CD8-positive, alpha-beta memory T cell (primary cell): Measurements from ENCODE around the gene HPS1. TPM values are rescaled to one million over a fixed set of nuclear protein-coding genes. Genes with fewer than 3 reads are reported as not detected.
A peak's percentile ranks its signal among the peaks of the same experiment; 100 is the strongest.
"Not testable (repeated sequence)": the region's sequence is repeated elsewhere in the genome, so short reads cannot be mapped to it uniquely, and the experiment has no call there.

Experiments
- CTCF ChIA-PET: fragments of 350-600 bp; sonication (Branson Sonifier 250); formaldehyde crosslinking; loops from one replicate; lab custom pipeline; 2021; ENCODE audit warnings: antibody characterized with exemption; lab: Charles Lee
- POLR2A ChIA-PET: fragments of 350-600 bp; sonication (Branson Sonifier 250); formaldehyde crosslinking; loops from one replicate; lab custom pipeline; 2021; ENCODE audit warnings: antibody characterized with exemption; lab: Charles Lee
- DNase-seq, 5 donors: peaks; one replicate each; pipeline versions ENCODE4 v3.0.0 to v3.0.0-alpha.2; 2020 to 2022; ENCODE audit warnings: mixed read lengths in 1 of 5
- H3K27ac ChIP-seq: one replicate; pipeline ENCODE4 v1.7.0; 2013; ENCODE audit warnings: low read depth, mild to moderate bottlenecking, low read length, moderate library complexity
- H3K27me3 ChIP-seq: 2 replicates; pipeline ENCODE4 v1.7.0; 2013; ENCODE audit warnings: low read length, mild to moderate bottlenecking; ENCODE audit not compliant: insufficient read depth, poor library complexity, severe bottlenecking
- H3K36me3 ChIP-seq: 2 replicates; pipeline ENCODE4 v1.7.0; 2013; ENCODE audit warnings: mild to moderate bottlenecking, low read length, moderate library complexity; ENCODE audit not compliant: insufficient read depth
- H3K4me1 ChIP-seq: 2 replicates; pipeline ENCODE4 v1.7.0; 2013; ENCODE audit warnings: mild to moderate bottlenecking, low read length, moderate library complexity; ENCODE audit not compliant: insufficient read depth
- H3K4me3 ChIP-seq: 2 replicates; pipeline ENCODE4 v1.7.0; 2013; ENCODE audit warnings: mild to moderate bottlenecking, low read length
- H3K9me3 ChIP-seq: 2 replicates; pipeline ENCODE4 v1.7.0; 2013; ENCODE audit warnings: mild to moderate bottlenecking, low read length
- H3K27ac Mint-ChIP-seq, 8 donors: one replicate each; pipeline ENCODE4 v1.8.0; 2020 to 2021; ENCODE audit warnings: mixed read lengths in 8 of 8, mild to moderate bottlenecking in 6 of 8, inconsistent platforms in 3 of 8, moderate library complexity in 3 of 8
- H3K27me3 Mint-ChIP-seq, 2 donors: one replicate each; pipeline ENCODE4 v1.8.0; 2020 to 2021; ENCODE audit warnings: mixed read lengths in 2 of 2, mild to moderate bottlenecking in 1 of 2, moderate library complexity in 1 of 2
- H3K36me3 Mint-ChIP-seq, 3 donors: one replicate each; pipeline ENCODE4 v1.8.0; 2020 to 2021; ENCODE audit warnings: mixed read lengths in 3 of 3, inconsistent platforms in 1 of 3, mild to moderate bottlenecking in 1 of 3
- H3K4me1 Mint-ChIP-seq, 3 donors: one replicate each; pipeline ENCODE4 v1.8.0; 2020 to 2021; ENCODE audit warnings: mixed read lengths in 3 of 3, inconsistent platforms in 1 of 3, mild to moderate bottlenecking in 1 of 3
- H3K4me3 Mint-ChIP-seq, 7 donors: one replicate each; pipeline ENCODE4 v1.8.0; 2020 to 2021; ENCODE audit warnings: mixed read lengths in 7 of 7, mild to moderate bottlenecking in 6 of 7, moderate library complexity in 4 of 7, inconsistent platforms in 2 of 7
- H3K9me3 Mint-ChIP-seq, 5 donors: one replicate each; pipeline ENCODE4 v1.8.0; 2020 to 2022; ENCODE audit warnings: mixed read lengths in 5 of 5, mild to moderate bottlenecking in 3 of 5, moderate library complexity in 2 of 5, inconsistent platforms in 1 of 5
- polyA plus RNA-seq: library from polyadenylated mRNA; unstranded; fragments of 300-500 nt; fragmentation: Illumina TruSeq; gene quantifications from one replicate; pipeline ENCODE4 v1.2.3, GENCODE V29; 2021
- total RNA-seq, 2 experiments: library from RNA; stranded (reverse); gene quantifications; one replicate each; pipeline ENCODE4 v1.2.3, GENCODE V29; 2021

The HPS1 gene
- total and polyA plus RNA-seq, 3 experiments from 2014 or later = 50.5 to 89.8 (median 58.3) TPM

DNA sequence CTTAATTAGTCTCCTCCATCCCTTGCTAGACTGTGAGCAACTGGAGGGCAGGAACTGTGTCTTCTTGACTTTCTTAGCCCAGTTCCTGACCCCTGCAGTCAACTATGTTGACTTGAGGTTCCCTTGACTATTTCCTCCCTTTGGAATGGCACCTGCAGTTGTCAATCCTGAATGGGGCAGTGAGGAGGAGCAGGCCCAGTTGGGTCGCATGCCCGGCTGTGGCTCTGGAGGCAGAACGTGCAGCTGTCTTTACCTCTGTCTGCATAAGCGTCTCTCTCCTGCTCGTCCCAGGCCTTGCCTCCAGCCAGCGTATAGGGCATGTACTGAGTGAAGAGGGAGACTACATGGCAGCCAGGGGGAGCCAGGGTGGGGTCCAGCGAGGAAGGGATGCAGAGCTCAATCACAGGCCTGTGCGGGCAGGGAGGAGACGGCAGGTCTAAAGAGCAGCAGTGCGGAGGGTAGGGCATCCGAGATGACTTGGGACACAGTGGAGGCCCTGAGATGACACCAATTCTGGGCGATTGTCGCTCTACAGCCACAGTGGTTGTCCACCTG is 58.6 kb downstream of the HPS1 start:
- Mint-ChIP-seq H3K9me3 (peaks cover 0 to 2% (median 0%) of the 10 kb centered on the region in 5 donors), H3K36me3 (peaks cover 0 to 16% (median 4%) of the 10 kb centered on the region in 3 donors), H3K27ac (peak overlapping the region in 1 of 8 donors; percentile 41), H3K27me3 (peaks cover 0 to 2% of the 10 kb centered on the region in 2 donors), H3K4me3 (no peak overlapping the region), H3K4me1 (peaks cover 35 to 37% (median 35%) of the 10 kb centered on the region in 3 donors)
- H3K36me3 ChIP-seq = no peaks in the 10 kb centered on the region
- CTCF ChIA-PET = no interaction called here
- POLR2A ChIA-PET = no interaction called here
- H3K27me3 ChIP-seq = no peaks in the 10 kb centered on the region
- no peaks in the 10 kb centered on the region for H3K9me3 ChIP-seq
- peak in 1 of 5 donors; percentile 45 for DNase-seq
- peaks cover 23% of the 10 kb centered on the region for H3K4me1 ChIP-seq
- no peak overlapping the region for H3K27ac ChIP-seq
- H3K4me3 ChIP-seq = no peak overlapping the region

DNA sequence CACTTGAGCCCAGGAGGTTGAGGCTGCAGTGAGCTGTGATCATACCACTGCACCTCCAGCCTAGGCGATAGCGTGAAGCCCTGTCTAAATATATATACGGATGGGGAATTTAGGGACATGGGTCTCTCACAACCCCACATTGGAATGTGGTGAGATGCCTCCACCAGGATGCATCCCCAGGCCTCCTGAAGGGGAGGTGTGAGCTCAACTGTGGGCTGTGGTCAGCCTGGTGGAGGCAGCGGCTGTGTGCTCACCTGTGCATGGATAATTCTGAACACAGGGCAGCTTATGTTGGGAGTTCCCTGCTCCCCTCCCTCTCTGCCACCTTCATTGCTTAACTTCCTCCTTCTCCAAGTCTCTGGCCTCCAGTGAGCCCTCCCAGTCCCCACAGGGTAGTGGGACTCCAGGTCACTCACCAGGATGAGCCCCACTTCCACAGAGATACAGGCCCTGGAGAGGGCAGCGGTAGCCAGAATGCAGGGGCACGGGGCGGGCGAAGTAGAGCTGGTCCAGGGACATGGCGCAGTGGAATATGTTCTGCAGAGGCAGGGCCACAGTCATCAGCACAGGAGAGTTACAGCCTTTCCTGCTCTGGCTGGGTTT is 62.1 kb downstream of the HPS1 start:
- Mint-ChIP-seq H3K36me3 (peaks cover 4 to 24% (median 7%) of the 10 kb centered on the region in 3 donors), H3K4me3 (no peak overlapping the region), H3K27ac (peak overlapping the region in 1 of 8 donors; percentile 75), H3K4me1 (peaks cover 2 to 7% (median 6%) of the 10 kb centered on the region in 3 donors), H3K9me3 (no peaks in the 10 kb centered on the region), H3K27me3 (peaks cover 0 to 2% of the 10 kb centered on the region in 2 donors)
- no peaks in the 10 kb centered on the region for H3K9me3 ChIP-seq
- no peaks in the 10 kb centered on the region for H3K4me1 ChIP-seq
- ChIA-PET CTCF (no interaction called here), POLR2A (no interaction called here)
- no peak for DNase-seq
- no peaks in the 10 kb centered on the region for H3K36me3 ChIP-seq
- no peak overlapping the region for H3K4me3 ChIP-seq
- no peak overlapping the region for H3K27ac ChIP-seq
- no peaks in the 10 kb centered on the region for H3K27me3 ChIP-seq

DNA sequence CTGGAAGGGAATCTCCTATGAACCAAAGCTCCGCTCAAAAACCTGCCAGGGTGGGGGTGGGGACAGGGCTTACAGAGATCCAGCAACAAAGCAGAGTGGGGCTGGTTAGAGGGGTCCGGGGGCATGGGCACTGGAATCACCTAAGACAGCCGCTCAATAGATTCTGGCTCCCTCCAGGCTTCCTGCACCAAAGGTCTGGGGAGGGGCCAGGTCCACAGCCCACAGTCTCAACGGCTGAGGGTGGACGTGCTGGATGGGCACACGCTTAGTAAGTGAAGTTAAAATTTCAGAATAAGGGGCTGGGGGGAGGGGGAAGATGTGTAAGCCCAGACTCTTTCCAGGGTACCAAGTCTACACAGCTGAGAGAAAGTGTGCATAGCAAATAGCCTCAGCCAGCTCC is 62.9 kb downstream of the HPS1 start:
- H3K4me3 ChIP-seq = no peak overlapping the region
- no peaks in the 10 kb centered on the region for H3K4me1 Mint-ChIP-seq
- CTCF ChIA-PET = no interaction called here

DNA sequence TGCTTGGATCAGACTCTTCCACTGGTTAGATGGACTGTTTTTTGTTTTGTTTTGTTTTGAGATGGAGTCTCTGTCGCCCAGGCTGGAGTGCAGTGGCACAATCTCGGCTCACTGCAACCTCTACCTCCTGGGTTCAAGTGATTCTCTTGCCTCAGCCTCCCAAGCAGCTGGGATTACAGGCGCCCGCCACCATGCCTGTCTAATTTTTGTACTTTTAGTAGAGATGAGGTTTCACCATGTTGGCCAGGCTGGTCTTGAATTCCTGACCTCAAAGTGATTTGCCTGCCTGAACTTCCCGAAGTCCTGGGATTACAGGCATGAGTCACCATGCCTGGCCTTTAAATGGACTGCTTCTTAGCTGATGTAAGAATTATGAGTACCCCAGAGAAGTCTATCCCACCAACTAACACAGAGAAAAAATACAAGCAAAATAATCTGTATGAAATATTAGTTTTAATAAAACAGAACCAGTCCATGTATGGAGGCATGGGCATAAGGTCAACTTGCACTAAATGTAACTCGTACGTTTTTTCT is 63.5 kb downstream of the HPS1 start:
- CTCF ChIA-PET = interaction anchor here (1.3 kb wide), 1 partner anchor 15 kb away, joined by 3 read pairs; no protein-coding TSS in a partner anchor
- H3K27ac ChIP-seq, H3K27ac Mint-ChIP-seq, H3K4me1 ChIP-seq, H3K36me3 ChIP-seq, H3K27me3 Mint-ChIP-seq, POLR2A ChIA-PET, H3K9me3 ChIP-seq, H3K9me3 Mint-ChIP-seq, H3K4me3 ChIP-seq, DNase-seq, H3K4me3 Mint-ChIP-seq, H3K27me3 ChIP-seq, H3K4me1 Mint-ChIP-seq: not testable (repeated sequence)
- H3K36me3 Mint-ChIP-seq = peaks cover 4 to 24% (median 7%) of the 10 kb centered on the region in 3 donors

More for the DNA sequence above, 62.9 kb downstream of the HPS1 start:
- no peak overlapping the region for H3K27ac ChIP-seq
- H3K36me3 ChIP-seq = no peaks in the 10 kb centered on the region
- H3K27ac Mint-ChIP-seq = peak overlapping the region in 1 of 8 donors; percentile 21
- no peaks in the 10 kb centered on the region for H3K4me1 ChIP-seq
- no peak overlapping the region for H3K4me3 Mint-ChIP-seq
- POLR2A ChIA-PET = no interaction called here
- H3K27me3 ChIP-seq = no peaks in the 10 kb centered on the region
- peaks cover 0 to 1% of the 10 kb centered on the region in 2 donors for H3K27me3 Mint-ChIP-seq
- H3K36me3 Mint-ChIP-seq = peaks cover 4 to 24% (median 7%) of the 10 kb centered on the region in 3 donors
- DNase-seq = no peak
- H3K9me3 Mint-ChIP-seq = no peaks in the 10 kb centered on the region
- H3K9me3 ChIP-seq = no peaks in the 10 kb centered on the region

DNA sequence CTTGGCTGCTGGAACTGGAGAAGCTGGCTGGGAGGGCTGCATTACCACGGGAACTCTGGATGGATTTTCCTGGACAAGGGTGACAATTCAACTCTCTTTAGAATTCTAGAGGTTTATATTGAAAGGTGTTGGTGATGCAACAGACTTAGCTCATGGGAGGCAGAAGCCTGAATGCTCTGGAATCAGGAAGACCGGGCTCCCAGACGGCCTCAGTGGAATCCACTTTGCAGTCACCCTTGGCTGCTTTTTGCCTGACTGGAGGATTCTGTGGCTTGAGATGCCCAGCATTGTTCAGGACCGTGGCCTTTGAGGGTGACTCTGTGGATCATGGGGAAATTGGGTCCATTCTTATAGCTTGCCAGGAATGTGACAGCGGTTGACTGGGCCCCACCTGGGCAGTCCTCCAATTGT is 64.0 kb downstream of the HPS1 start:
- CTCF ChIA-PET = interaction anchor here (1.3 kb wide), 1 partner anchor 15 kb away, joined by 3 read pairs; no protein-coding TSS in a partner anchor
- Histone ChIP-seq H3K4me3 (no peak overlapping the region), H3K27me3 (no peaks in the 10 kb centered on the region), H3K27ac (no peak overlapping the region), H3K36me3 (no peaks in the 10 kb centered on the region), H3K4me1 (no peaks in the 10 kb centered on the region), H3K9me3 (no peaks in the 10 kb centered on the region)
- Mint-ChIP-seq H3K4me1 (no peaks in the 10 kb centered on the region), H3K27ac (peak overlapping the region in 2 of 8 donors; percentile 28 to 73), H3K4me3 (no peak overlapping the region), H3K9me3 (peaks cover 0 to 2% (median 0%) of the 10 kb centered on the region in 5 donors), H3K36me3 (peaks cover 7 to 24% (median 7%) of the 10 kb centered on the region in 3 donors), H3K27me3 (no peaks in the 10 kb centered on the region)
- POLR2A ChIA-PET = no interaction called here
- no peak for DNase-seq

DNA sequence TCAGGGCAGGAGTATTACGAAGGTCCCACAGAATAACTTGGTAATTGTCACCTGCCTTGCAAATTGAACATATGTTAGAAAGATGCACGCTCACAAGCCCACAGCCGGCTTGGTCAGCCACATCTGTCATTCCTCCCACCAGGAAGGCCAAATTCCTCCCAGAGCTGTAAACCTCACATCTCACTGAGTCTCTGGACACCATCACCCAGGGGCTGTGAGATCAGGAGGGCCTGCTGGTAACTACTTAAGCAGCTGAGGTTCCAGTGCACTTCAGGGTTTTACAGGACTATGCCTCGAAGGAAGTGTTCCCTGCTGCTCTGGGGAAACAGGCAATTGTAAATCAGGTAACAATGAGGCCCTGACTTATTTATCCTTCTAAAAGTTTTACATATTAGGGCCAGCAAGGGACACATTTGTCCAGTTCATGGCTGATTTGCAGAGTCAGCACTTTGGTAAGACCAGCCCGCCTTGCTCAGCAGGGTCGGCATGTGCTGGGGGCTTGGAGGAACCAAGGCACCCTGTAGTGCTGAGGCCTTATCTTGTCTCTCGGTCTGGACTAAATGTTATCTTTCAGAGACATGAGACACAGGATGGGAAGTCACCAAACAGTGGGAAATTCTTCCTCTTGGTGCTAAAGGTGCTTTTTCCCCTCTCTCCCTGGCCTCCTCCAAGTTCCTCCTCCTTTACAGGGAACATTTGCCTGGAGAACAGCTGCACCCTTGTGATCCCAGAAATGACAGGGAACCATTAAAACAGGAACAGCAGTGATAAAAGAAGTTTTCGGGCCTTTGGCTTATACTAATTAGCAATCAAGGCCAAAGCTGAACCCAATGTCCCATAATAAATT is 66.0 kb downstream of the HPS1 start:
- Histone ChIP-seq H3K4me3 (no peak overlapping the region), H3K9me3 (no peaks in the 10 kb centered on the region), H3K27me3 (no peaks in the 10 kb centered on the region), H3K27ac (no peak overlapping the region), H3K4me1 (no peaks in the 10 kb centered on the region), H3K36me3 (no peaks in the 10 kb centered on the region)
- no peak for DNase-seq
- H3K27ac Mint-ChIP-seq = no peak overlapping the region
- CTCF ChIA-PET = no interaction called here
- H3K36me3 Mint-ChIP-seq = peaks cover 5 to 22% (median 7%) of the 10 kb centered on the region in 3 donors
- peaks cover 0 to 2% (median 0%) of the 10 kb centered on the region in 5 donors for H3K9me3 Mint-ChIP-seq
- POLR2A ChIA-PET = no interaction called here
- peaks cover under 1 to 1% of the 10 kb centered on the region in 2 donors for H3K27me3 Mint-ChIP-seq
- no peaks in the 10 kb centered on the region for H3K4me1 Mint-ChIP-seq
- H3K4me3 Mint-ChIP-seq = no peak overlapping the region

DNA sequence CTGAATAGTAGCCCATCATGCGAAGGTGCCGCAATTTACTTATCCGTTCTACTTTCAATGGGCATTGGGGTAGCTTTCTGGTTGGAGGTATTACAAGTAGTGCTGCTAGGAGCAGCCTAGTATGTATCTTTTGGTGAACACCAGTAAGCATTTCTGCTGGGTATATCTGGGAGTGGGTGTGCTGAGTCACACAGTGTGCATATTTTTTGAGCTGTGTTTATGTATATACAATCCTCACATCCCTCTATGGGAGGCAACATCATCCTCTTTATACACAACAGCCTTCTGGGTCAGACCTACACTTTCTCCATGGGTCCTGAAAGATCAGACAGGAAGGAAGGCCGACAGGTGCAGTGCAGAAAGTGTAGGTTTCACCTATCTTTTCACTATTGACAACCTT is 68.0 kb downstream of the HPS1 start:
- Histone ChIP-seq H3K27me3 (no peaks in the 10 kb centered on the region), H3K9me3 (no peaks in the 10 kb centered on the region), H3K27ac (no peak overlapping the region), H3K4me3 (no peak overlapping the region), H3K4me1 (no peaks in the 10 kb centered on the region), H3K36me3 (no peaks in the 10 kb centered on the region)
- ChIA-PET CTCF (no interaction called here), POLR2A (no interaction called here)
- Mint-ChIP-seq H3K4me1 (no peaks in the 10 kb centered on the region), H3K27me3 (peaks cover 4 to 11% of the 10 kb centered on the region in 2 donors), H3K4me3 (peak overlapping the region in 1 of 7 donors; percentile 51), H3K9me3 (peaks cover 0 to 2% (median 0%) of the 10 kb centered on the region in 5 donors), H3K27ac (peak overlapping the region in 1 of 8 donors; percentile 15), H3K36me3 (peaks cover 3 to 15% (median 7%) of the 10 kb centered on the region in 3 donors)
- DNase-seq = no peak
